DND-41 (cell line): ENCODE data around the gene KDELR3.

Experiments used
- ATAC-seq: fragments of 200-7000 bp; cut with Tn5 transposase; 3 replicates; pipeline ENCODE4 v1.9.1; 2021; ENCODE audit warnings: low read depth; ENCODE audit not compliant: insufficient read depth
- DNase-seq: peaks from one replicate; pipeline ENCODE4 v3.0.0-alpha.2; 2020
- H2AFZ ChIP-seq: 2 replicates; pipeline ENCODE4 v1.6.0; 2012; ENCODE audit warnings: low read depth, low read length
- H3K27ac ChIP-seq: 2 replicates; pipeline ENCODE4 v1.5.1; 2012; ENCODE audit warnings: low read length, inconsistent platforms
- H3K27me3 ChIP-seq: fragments of 200-600 bp; sonication (generic); 2 replicates; pipeline ENCODE4 v1.6.0; 2012; ENCODE audit warnings: low read length, mild to moderate bottlenecking, inconsistent platforms; ENCODE audit not compliant: insufficient read depth, poor library complexity
- H3K36me3 ChIP-seq: 2 replicates; pipeline ENCODE4 v1.5.1; 2012; ENCODE audit warnings: low read length, inconsistent platforms; ENCODE audit not compliant: insufficient read depth
- H3K4me1 ChIP-seq: 2 replicates; pipeline ENCODE4 v1.5.1; 2012; ENCODE audit warnings: mild to moderate bottlenecking, low read length; ENCODE audit not compliant: insufficient read depth
- H3K4me2 ChIP-seq: 2 replicates; pipeline ENCODE4 v1.6.0; 2012; ENCODE audit warnings: mild to moderate bottlenecking, moderate library complexity, low read length, inconsistent platforms; ENCODE audit not compliant: insufficient read depth
- H3K4me3 ChIP-seq, 2 experiments: fragments of 200-600 bp in 1 of 2; shearing (Covaris generic) in 1 of 2; 2 replicates each; pipeline ENCODE4 v1.5.1; 2012 to 2016; ENCODE audit warnings: inconsistent platforms in 2 of 2, low read length in 2 of 2, mild to moderate bottlenecking in 2 of 2, low read depth in 1 of 2, moderate library complexity in 1 of 2
- H3K79me2 ChIP-seq: 2 replicates; pipeline ENCODE4 v1.6.0; 2012; ENCODE audit warnings: low read length, inconsistent platforms; ENCODE audit not compliant: insufficient read depth
- H3K9ac ChIP-seq: 2 replicates; pipeline ENCODE4 v1.6.0; 2012; ENCODE audit warnings: low read depth, mild to moderate bottlenecking, inconsistent platforms, low read length, moderate library complexity
- H3K9me3 ChIP-seq: 2 replicates; pipeline ENCODE4 v1.5.1; 2012; ENCODE audit warnings: low read length, moderate library complexity, mild to moderate bottlenecking, inconsistent platforms; ENCODE audit not compliant: insufficient read depth, severe bottlenecking
- H4K20me1 ChIP-seq: 2 replicates; pipeline ENCODE4 v1.6.0; 2012; ENCODE audit warnings: low read length; ENCODE audit not compliant: insufficient read depth
- EZH2 ChIP-seq: IDR thresholded peaks from 3 replicates; pipeline ENCODE4 v1.6.1; 2012; ENCODE audit warnings: borderline replicate concordance, low read depth, mild to moderate bottlenecking, moderate library complexity, low read length, inconsistent platforms; ENCODE audit not compliant: severe bottlenecking
- TF ChIP-seq, protein P1 (sequence below): IDR thresholded peaks from 2 replicates; pipeline ENCODE4 v1.5.1; 2012; ENCODE audit warnings: borderline replicate concordance, low read length, moderate library complexity, mild to moderate bottlenecking; ENCODE audit not compliant: poor library complexity, severe bottlenecking; ENCODE audit errors: extremely low read depth

KDELR3 gene

DNA sequence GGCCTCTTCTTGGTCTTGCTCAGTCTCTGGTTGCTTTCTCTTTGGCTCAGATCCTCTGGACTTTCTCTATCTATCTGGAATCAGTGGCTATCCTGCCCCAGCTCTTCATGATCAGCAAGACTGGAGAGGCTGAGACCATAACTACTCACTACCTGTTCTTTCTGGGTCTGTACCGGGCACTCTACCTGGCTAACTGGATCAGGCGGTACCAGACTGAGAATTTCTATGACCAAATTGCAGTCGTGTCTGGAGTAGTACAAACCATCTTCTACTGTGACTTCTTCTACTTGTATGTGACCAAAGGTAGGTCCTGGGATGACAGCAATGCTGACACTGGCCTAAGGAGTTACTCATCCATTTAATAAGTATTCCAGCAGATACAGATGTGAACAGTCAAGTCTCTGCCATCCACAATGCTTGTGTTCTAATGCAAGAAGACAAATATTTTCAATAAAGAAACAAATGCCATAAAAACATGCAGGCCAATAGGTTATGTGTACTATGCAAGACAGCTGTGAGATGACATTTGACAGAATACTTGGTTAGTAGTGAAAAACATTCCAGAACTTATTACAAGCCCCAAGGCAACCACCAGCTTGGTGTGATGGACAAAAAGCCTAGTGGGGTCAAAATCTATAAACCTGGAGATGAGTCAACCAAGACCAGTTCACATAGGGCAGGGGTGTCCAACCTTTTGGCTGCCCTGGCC, 13.4 kb downstream of the KDELR3 start:
- Histone ChIP-seq H3K4me1 (no peaks in the 10 kb centered on the region), H3K9ac (no peak overlapping the region), H3K4me2 (no peak overlapping the region), H2AFZ (no peak overlapping the region), H3K79me2 (no peaks in the 10 kb centered on the region), H3K9me3 (no peaks in the 10 kb centered on the region), H4K20me1 (peaks cover 20% of the 10 kb centered on the region), H3K27ac (no peak overlapping the region), H3K36me3 (peaks cover 51% of the 10 kb centered on the region), H3K4me3 (no peak overlapping the region), H3K27me3 (no peaks in the 10 kb centered on the region)
- DNase-seq (no peak), ATAC-seq (peak; percentile 21; the same call in 1 of the 3 replicates)
- TF ChIP-seq EZH2: no peak
- TF ChIP-seq, protein P1, sequence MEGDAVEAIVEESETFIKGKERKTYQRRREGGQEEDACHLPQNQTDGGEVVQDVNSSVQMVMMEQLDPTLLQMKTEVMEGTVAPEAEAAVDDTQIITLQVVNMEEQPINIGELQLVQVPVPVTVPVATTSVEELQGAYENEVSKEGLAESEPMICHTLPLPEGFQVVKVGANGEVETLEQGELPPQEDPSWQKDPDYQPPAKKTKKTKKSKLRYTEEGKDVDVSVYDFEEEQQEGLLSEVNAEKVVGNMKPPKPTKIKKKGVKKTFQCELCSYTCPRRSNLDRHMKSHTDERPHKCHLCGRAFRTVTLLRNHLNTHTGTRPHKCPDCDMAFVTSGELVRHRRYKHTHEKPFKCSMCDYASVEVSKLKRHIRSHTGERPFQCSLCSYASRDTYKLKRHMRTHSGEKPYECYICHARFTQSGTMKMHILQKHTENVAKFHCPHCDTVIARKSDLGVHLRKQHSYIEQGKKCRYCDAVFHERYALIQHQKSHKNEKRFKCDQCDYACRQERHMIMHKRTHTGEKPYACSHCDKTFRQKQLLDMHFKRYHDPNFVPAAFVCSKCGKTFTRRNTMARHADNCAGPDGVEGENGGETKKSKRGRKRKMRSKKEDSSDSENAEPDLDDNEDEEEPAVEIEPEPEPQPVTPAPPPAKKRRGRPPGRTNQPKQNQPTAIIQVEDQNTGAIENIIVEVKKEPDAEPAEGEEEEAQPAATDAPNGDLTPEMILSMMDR: no peak

DNA sequence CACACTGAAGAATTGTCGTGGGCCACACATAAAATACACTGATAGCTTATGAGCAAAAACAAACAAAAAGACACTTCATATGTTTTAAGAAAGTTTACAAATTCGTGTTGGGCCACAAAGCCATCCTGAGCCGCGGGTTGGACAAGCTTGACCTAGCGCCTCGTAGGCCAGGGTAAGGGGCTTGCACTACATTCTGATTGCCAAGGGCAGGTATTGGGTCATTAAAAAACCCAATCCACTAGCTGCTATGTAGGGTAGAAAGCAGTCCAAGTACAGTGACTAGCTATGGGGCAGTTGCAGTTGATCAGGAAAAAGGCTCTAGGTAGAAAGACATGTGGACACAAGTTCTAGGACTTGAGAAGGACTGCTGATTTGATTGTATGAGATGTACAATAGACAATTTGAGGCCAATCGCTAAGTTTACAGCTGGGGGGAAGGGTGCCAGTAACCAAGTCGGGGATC, 14.0 kb downstream of the KDELR3 start:
- no peak overlapping the region for H3K4me2 ChIP-seq
- ATAC-seq (no peak; the same call in 2 of the 3 replicates), DNase-seq (no peak)
- H3K9ac ChIP-seq: no peak overlapping the region
- H3K4me3 ChIP-seq: no peak overlapping the region
- H2AFZ ChIP-seq: no peak overlapping the region
- H3K36me3 ChIP-seq: peaks cover 57% of the 10 kb centered on the region
- no peaks in the 10 kb centered on the region for H3K79me2 ChIP-seq
- H3K4me1 ChIP-seq: no peaks in the 10 kb centered on the region
- no peaks in the 10 kb centered on the region for H3K27me3 ChIP-seq
- H3K27ac ChIP-seq: no peak overlapping the region
- peaks cover 25% of the 10 kb centered on the region for H4K20me1 ChIP-seq
- TF ChIP-seq EZH2: no peak
- TF ChIP-seq, protein P1: no peak
- no peaks in the 10 kb centered on the region for H3K9me3 ChIP-seq

DNA sequence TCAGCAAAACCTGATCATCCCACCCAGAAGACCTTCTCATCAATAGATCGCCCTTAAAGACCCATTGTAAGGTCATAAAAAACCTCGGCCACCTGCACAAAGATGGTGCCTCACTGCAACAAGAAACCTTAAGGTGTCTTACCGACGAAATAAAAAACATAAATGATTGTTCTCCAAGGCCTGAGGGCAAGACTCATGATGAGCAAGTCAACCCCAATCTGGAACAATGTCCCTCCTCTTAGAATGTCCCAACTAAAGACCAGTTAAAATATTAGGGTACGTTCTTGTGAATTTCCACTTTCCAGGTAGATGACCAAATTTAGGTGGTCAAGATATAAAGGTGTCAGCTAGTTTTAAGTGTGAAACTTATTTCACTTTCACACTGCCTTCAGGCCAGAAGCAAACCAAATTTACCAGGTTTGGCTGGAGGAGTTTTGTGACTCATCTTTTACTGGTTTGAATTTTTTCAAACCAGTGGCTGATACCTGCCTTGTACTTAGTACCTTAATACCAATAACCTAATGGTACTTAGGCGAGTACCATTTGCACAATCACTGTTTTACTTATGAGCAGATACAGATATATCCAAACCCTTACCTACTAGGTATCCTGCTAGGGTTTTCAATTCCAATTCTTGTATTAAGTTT, 14.9 kb downstream of the KDELR3 start:
- Histone ChIP-seq H4K20me1 (peaks cover 30% of the 10 kb centered on the region), H3K9ac (no peak overlapping the region), H3K4me3 (no peak overlapping the region), H3K27me3 (no peaks in the 10 kb centered on the region), H3K9me3 (no peaks in the 10 kb centered on the region), H3K79me2 (no peaks in the 10 kb centered on the region), H3K4me2 (no peak overlapping the region), H3K27ac (no peak overlapping the region), H2AFZ (no peak overlapping the region), H3K4me1 (no peaks in the 10 kb centered on the region), H3K36me3 (peaks cover 66% of the 10 kb centered on the region)
- DNase-seq: no peak
- TF ChIP-seq EZH2: no peak
- TF ChIP-seq, protein P1: no peak
- no peak for ATAC-seq
